ENCODE results near the gene SPNS3.

DNA sequence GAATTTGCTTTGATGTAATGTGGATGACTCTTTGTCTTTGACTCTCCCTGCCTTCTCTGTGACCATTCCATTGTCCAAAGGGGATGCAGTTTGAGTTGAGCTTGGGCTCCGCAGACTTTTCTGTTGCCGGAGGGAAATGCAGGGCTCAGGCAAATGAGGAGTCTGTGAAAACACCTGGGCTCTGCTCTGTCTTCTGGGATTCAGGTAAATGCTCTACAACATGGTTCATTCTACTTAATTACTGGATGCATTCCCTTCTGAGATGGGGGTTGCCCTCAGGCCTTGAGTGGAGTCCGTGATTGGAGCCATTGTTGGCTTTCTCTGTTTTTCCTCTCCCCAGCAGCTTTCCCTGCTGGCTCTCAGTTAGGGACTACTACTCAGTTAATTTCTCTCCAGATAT lies 38.5 kb downstream of the SPNS3 start:
- TF ChIP-seq CTCF (conservative IDR thresholded peaks at IDR 0.05; ENCODE audit: low read depth, low read length), result no peak
- TF ChIP-seq POLR2A (IDR thresholded peaks at IDR 0.05; ENCODE audit: low read depth, low read length), result no peak
- no peak for TF ChIP-seq USF2 (IDR thresholded peaks at IDR 0.05; ENCODE audit: low read depth, low read length)
- no peak for TF ChIP-seq MAFK (IDR thresholded peaks at IDR 0.05; ENCODE audit: low read depth, low read length)
- TF ChIP-seq MXI1 (IDR thresholded peaks at IDR 0.05; ENCODE audit: borderline replicate concordance, low read depth, low read length), result no peak
- TF ChIP-seq BHLHE40 (IDR thresholded peaks at IDR 0.05; ENCODE audit: low read depth, low read length), result no peak
- TF ChIP-seq SMC3 (IDR thresholded peaks at IDR 0.05; ENCODE audit: low read depth, low read length), result no peak
- no peak for TF ChIP-seq ELK1 (IDR thresholded peaks at IDR 0.05; ENCODE audit: borderline replicate concordance, low read depth, low read length)
- no peak for TF ChIP-seq NFE2L2 (IDR thresholded peaks at IDR 0.05; ENCODE audit: low read depth, low read length)
- no peak for TF ChIP-seq RAD21 (IDR thresholded peaks at IDR 0.05; ENCODE audit: low read length)
- no peak for TF ChIP-seq FOS (IDR thresholded peaks at IDR 0.05; ENCODE audit: low read depth, low read length)
- no peak for TF ChIP-seq CHD1 (IDR thresholded peaks at IDR 0.05; ENCODE audit: low read depth, low read length)
- TF ChIP-seq CEBPB (IDR thresholded peaks at IDR 0.05; ENCODE audit: low read depth, low read length), result no peak

Data from IMR-90 (cell line).